HL-60 (cell line): ENCODE data around the gene FSIP2.

Source experiments
- CTCF ChIP-seq: IDR thresholded peaks from one replicate; pipeline ENCODE4 v1.5.1; 2011; ENCODE audit warnings: low read length, control low read depth, inconsistent platforms; ENCODE audit not compliant: insufficient read depth
- POLR2AphosphoS5 ChIP-seq: IDR thresholded peaks from 2 replicates; pipeline ENCODE4 v1.6.1; 2012; ENCODE audit warnings: low read depth
- SPI1 ChIP-seq: IDR thresholded peaks from 2 replicates; pipeline ENCODE4 v1.6.1; 2012; ENCODE audit warnings: low read depth, mild to moderate bottlenecking, borderline replicate concordance
- TF ChIP-seq, protein P1 (sequence below): IDR thresholded peaks from 2 replicates; pipeline ENCODE4 v1.6.1; 2012; ENCODE audit warnings: low read depth; ENCODE audit not compliant: insufficient replicate concordance

DNA sequence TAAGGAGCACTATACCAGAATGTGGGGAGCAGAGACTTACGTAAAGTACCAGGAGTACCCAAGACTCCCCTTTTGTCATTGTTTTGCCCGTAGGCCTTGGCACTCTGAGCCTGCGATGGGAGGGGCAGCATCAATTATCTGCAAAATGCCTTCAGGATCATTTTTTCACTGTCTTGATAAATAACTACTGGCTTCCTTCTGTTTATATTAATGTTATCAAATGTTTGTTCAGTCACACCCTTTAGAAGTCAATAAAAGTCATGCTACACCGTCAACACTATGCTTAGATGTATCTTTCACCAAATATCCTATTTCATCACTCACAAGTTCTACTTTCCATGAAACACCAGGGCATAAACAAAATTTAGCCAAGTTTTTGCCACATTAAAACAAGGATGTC is 116.3 kb downstream of the FSIP2 start:
- no peak for TF ChIP-seq CTCF
- TF ChIP-seq, protein P1, sequence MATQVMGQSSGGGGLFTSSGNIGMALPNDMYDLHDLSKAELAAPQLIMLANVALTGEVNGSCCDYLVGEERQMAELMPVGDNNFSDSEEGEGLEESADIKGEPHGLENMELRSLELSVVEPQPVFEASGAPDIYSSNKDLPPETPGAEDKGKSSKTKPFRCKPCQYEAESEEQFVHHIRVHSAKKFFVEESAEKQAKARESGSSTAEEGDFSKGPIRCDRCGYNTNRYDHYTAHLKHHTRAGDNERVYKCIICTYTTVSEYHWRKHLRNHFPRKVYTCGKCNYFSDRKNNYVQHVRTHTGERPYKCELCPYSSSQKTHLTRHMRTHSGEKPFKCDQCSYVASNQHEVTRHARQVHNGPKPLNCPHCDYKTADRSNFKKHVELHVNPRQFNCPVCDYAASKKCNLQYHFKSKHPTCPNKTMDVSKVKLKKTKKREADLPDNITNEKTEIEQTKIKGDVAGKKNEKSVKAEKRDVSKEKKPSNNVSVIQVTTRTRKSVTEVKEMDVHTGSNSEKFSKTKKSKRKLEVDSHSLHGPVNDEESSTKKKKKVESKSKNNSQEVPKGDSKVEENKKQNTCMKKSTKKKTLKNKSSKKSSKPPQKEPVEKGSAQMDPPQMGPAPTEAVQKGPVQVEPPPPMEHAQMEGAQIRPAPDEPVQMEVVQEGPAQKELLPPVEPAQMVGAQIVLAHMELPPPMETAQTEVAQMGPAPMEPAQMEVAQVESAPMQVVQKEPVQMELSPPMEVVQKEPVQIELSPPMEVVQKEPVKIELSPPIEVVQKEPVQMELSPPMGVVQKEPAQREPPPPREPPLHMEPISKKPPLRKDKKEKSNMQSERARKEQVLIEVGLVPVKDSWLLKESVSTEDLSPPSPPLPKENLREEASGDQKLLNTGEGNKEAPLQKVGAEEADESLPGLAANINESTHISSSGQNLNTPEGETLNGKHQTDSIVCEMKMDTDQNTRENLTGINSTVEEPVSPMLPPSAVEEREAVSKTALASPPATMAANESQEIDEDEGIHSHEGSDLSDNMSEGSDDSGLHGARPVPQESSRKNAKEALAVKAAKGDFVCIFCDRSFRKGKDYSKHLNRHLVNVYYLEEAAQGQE, result no peak
- TF ChIP-seq POLR2AphosphoS5, result no peak
- no peak for TF ChIP-seq SPI1
